WTC11 (cell line): ENCODE data around the gene STON2. TPM values are rescaled to one million over a fixed set of nuclear protein-coding genes. Genes with fewer than 3 reads are reported as not detected.

Experiments used
- ATAC-seq: fragments of 200-7000 bp; cut with Tn5 transposase; 2 replicates; pipeline ENCODE4 v1.10.0; 2021; ENCODE audit warnings: mild to moderate bottlenecking, moderate library complexity
- CTCF ChIA-PET: fragments of 300-600 bp; sonication (Branson Sonifier 250); formaldehyde crosslinking; loops from one replicate; lab custom pipeline; 2021; ENCODE audit warnings: antibody characterized with exemption; lab: Charles Lee
- POLR2A ChIA-PET: fragments of 350-600 bp; sonication (Branson Sonifier 250); formaldehyde crosslinking; loops from one replicate; lab custom pipeline; 2021; ENCODE audit warnings: antibody characterized with exemption; lab: Charles Lee
- DNase-seq: peaks from one replicate; pipeline ENCODE4 v3.0.0; 2021; ENCODE audit warnings: low spot score
- H3K27ac Mint-ChIP-seq: 2 replicates; pipeline ENCODE4 v1.8.0; 2021; ENCODE audit warnings: mixed read lengths
- H3K27me3 Mint-ChIP-seq: 2 replicates; pipeline ENCODE4 v1.8.0; 2021; ENCODE audit warnings: low read depth, mild to moderate bottlenecking, moderate library complexity, mixed read lengths
- H3K36me3 Mint-ChIP-seq: 2 replicates; pipeline ENCODE4 v1.8.0; 2021; ENCODE audit warnings: mixed read lengths
- H3K4me1 Mint-ChIP-seq: 2 replicates; pipeline ENCODE4 v1.8.0; 2022; ENCODE audit warnings: mixed read lengths
- H3K4me3 Mint-ChIP-seq: 2 replicates; pipeline ENCODE4 v1.8.0; 2021; ENCODE audit warnings: mild to moderate bottlenecking, moderate library complexity, mixed read lengths
- H3K9me3 Mint-ChIP-seq: 2 replicates; pipeline ENCODE4 v1.8.0; 2021; ENCODE audit warnings: mixed read lengths
- GRHL2 ChIP-seq: fragments of 250-450 bp; sonication (Bioruptor Pico); IDR thresholded peaks from 2 replicates; pipeline ENCODE4 v1.8.0; 2022; ENCODE audit warnings: mild to moderate bottlenecking, moderate library complexity; ENCODE audit not compliant: insufficient replicate concordance, severe bottlenecking
- MYBL2 ChIP-seq: sonication (generic); formaldehyde crosslinking; IDR thresholded peaks from 2 replicates; pipeline ENCODE4 v1.8.1; 2023; ENCODE audit warnings: mild to moderate bottlenecking, moderate library complexity, missing genetic modification reagents
- NFE2L1 ChIP-seq: sonication (generic); formaldehyde crosslinking; IDR thresholded peaks from 2 replicates; pipeline ENCODE4 v1.8.1; 2023; ENCODE audit warnings: missing genetic modification reagents
- PRRX2 ChIP-seq: fragments of 250-450 bp; sonication (Bioruptor Pico); IDR thresholded peaks from 2 replicates; pipeline ENCODE4 v1.8.0; 2021; ENCODE audit warnings: mild to moderate bottlenecking
- SMAD3 ChIP-seq: sonication (generic); formaldehyde crosslinking; IDR thresholded peaks from 2 replicates; pipeline ENCODE4 v1.8.0; 2022; ENCODE audit warnings: missing genetic modification reagents, mild to moderate bottlenecking, borderline replicate concordance
- TEAD1 ChIP-seq: sonication (generic); formaldehyde crosslinking; IDR thresholded peaks from 2 replicates; pipeline ENCODE4 v1.8.0; 2022; ENCODE audit warnings: mild to moderate bottlenecking, missing genetic modification reagents
- ZNF232 ChIP-seq: sonication (generic); formaldehyde crosslinking; IDR thresholded peaks from 2 replicates; pipeline ENCODE4 v1.8.0; 2022; ENCODE audit warnings: mild to moderate bottlenecking, missing genetic modification reagents
- total RNA-seq: library from RNA; stranded (reverse); gene quantifications from 3 replicates; pipeline ENCODE4 v1.2.3, GENCODE V29; 2021
- TF ChIP-seq, protein P1 (sequence below): fragments of 250-450 bp; sonication (Bioruptor Pico); IDR thresholded peaks from 2 replicates; pipeline ENCODE4 v1.9.0; 2021; ENCODE audit warnings: mild to moderate bottlenecking
- TF ChIP-seq, protein P2 (sequence below): fragments of 200-600 bp; IDR thresholded peaks from 2 replicates; pipeline ENCODE4 v1.8.0; 2022; ENCODE audit warnings: antibody characterized with exemption
- TF ChIP-seq, protein P3 (sequence below): fragments of 250-450 bp; sonication (Bioruptor Pico); IDR thresholded peaks from 2 replicates; pipeline ENCODE4 v1.9.0; 2021; ENCODE audit warnings: mild to moderate bottlenecking
- TF ChIP-seq, protein P4 (sequence below): sonication (generic); formaldehyde crosslinking; IDR thresholded peaks from 2 replicates; pipeline ENCODE4 v1.8.1; 2022; ENCODE audit warnings: low read depth, mild to moderate bottlenecking, moderate library complexity, missing genetic modification reagents, borderline replicate concordance
- TF ChIP-seq, protein P5 (sequence below): fragments of 250-450 bp; sonication (Bioruptor Pico); IDR thresholded peaks from 2 replicates; pipeline ENCODE4 v1.9.0; 2021; ENCODE audit warnings: moderate library complexity, mild to moderate bottlenecking, inconsistent platforms, borderline replicate concordance
- TF ChIP-seq, protein P6 (sequence below): sonication (generic); formaldehyde crosslinking; IDR thresholded peaks from 2 replicates; pipeline ENCODE4 v1.8.1; 2023; ENCODE audit warnings: mild to moderate bottlenecking, missing genetic modification reagents, borderline replicate concordance
- TF ChIP-seq, protein P7 (sequence below): sonication (generic); formaldehyde crosslinking; IDR thresholded peaks from 2 replicates; pipeline ENCODE4 v1.8.0; 2022; ENCODE audit warnings: mild to moderate bottlenecking, missing genetic modification reagents

Gene STON2
- total RNA-seq, 1 experiment from 2014 or later = 69.2 TPM

DNA sequence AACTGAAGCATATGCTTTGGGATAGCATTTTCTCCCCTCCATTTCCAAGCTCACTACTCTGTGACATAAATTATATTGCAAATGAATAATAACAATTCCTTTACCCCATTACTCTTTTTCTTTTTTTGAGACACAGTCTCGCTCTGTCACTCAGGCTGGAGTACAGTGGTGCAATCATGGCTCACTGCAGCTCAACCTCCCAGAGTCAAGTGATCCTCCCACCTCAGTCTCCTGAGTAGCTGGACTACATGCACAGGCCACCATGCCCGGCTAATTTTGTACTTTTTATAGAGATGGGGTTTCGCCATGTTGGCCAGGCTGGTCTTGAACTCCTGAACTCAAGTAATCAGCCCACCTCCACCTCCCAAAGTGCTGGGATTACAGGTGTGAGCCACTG, 130.1 kb downstream of the STON2 start (continued):
- TF ChIP-seq, protein P1, sequence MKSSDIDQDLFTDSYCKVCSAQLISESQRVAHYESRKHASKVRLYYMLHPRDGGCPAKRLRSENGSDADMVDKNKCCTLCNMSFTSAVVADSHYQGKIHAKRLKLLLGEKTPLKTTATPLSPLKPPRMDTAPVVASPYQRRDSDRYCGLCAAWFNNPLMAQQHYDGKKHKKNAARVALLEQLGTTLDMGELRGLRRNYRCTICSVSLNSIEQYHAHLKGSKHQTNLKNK (CRISPR knock-in tag) = no peak

DNA sequence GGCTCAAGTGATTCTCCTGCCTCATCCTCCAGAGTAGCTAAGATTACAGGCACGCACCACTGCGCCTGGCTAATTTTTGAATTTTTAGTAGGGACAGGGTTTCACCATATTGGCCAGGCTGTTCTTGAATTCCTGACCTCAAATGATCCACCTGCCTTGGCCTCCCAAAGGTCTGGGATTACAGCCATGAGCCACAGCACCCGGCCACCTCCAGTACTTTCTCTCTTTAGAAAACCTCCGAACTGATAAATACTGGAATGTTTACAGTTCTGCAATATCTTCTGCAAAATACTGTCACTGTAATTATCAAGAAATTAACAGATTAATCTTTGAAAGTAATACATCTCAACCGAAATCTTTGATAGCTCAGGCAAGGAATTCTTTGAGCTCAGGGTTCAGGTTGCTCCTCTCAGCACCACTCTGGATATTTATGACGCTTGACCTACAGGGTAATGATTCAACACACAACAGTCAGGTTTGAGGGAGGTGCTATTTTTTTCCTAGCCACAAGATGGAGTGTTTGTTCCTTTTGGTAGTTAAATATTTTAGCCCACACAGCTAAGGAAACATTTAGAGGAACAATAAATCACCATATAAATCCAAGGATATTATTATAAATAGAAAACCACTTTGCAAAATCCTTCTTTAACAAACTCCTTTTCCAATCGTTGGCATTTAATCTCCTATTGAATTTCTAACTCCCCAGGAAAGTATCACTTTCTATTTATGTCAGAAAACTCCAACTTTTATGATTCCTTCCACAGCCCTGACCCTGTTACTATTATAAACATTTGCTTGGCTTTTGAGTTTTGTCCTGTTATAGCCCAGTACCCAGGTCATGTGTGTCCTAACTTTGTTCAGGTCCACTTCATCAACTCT, 130.8 kb downstream of the STON2 start:
- DNase-seq (no peak), ATAC-seq (peak; percentile 78)
- H3K27me3 Mint-ChIP-seq = no peaks in the 10 kb centered on the region
- TF ChIP-seq, protein P2, sequence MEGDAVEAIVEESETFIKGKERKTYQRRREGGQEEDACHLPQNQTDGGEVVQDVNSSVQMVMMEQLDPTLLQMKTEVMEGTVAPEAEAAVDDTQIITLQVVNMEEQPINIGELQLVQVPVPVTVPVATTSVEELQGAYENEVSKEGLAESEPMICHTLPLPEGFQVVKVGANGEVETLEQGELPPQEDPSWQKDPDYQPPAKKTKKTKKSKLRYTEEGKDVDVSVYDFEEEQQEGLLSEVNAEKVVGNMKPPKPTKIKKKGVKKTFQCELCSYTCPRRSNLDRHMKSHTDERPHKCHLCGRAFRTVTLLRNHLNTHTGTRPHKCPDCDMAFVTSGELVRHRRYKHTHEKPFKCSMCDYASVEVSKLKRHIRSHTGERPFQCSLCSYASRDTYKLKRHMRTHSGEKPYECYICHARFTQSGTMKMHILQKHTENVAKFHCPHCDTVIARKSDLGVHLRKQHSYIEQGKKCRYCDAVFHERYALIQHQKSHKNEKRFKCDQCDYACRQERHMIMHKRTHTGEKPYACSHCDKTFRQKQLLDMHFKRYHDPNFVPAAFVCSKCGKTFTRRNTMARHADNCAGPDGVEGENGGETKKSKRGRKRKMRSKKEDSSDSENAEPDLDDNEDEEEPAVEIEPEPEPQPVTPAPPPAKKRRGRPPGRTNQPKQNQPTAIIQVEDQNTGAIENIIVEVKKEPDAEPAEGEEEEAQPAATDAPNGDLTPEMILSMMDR = peak; percentile 44
- TF ChIP-seq, protein P3, sequence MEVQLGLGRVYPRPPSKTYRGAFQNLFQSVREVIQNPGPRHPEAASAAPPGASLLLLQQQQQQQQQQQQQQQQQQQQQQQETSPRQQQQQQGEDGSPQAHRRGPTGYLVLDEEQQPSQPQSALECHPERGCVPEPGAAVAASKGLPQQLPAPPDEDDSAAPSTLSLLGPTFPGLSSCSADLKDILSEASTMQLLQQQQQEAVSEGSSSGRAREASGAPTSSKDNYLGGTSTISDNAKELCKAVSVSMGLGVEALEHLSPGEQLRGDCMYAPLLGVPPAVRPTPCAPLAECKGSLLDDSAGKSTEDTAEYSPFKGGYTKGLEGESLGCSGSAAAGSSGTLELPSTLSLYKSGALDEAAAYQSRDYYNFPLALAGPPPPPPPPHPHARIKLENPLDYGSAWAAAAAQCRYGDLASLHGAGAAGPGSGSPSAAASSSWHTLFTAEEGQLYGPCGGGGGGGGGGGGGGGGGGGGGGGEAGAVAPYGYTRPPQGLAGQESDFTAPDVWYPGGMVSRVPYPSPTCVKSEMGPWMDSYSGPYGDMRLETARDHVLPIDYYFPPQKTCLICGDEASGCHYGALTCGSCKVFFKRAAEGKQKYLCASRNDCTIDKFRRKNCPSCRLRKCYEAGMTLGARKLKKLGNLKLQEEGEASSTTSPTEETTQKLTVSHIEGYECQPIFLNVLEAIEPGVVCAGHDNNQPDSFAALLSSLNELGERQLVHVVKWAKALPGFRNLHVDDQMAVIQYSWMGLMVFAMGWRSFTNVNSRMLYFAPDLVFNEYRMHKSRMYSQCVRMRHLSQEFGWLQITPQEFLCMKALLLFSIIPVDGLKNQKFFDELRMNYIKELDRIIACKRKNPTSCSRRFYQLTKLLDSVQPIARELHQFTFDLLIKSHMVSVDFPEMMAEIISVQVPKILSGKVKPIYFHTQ (CRISPR knock-in tag) = no peak
- TF ChIP-seq, protein P4, sequence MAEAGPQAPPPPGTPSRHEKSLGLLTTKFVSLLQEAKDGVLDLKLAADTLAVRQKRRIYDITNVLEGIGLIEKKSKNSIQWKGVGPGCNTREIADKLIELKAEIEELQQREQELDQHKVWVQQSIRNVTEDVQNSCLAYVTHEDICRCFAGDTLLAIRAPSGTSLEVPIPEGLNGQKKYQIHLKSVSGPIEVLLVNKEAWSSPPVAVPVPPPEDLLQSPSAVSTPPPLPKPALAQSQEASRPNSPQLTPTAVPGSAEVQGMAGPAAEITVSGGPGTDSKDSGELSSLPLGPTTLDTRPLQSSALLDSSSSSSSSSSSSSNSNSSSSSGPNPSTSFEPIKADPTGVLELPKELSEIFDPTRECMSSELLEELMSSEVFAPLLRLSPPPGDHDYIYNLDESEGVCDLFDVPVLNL (CRISPR knock-in tag) = no peak
- TF ChIP-seq MYBL2 = no peak
- no peak for TF ChIP-seq NFE2L1 (CRISPR knock-in tag)
- TF ChIP-seq PRRX2 (CRISPR knock-in tag) = no peak
- CTCF ChIA-PET = interaction anchor here (0.6 to 6.3 kb wide), 32 partner anchors 9 to 264 kb away, joined by 3 to 87 read pairs (median 4); partner anchors contain the start of genes GTF2A1 and SEL1L
- POLR2A ChIA-PET = interaction anchor here (1.0 kb wide), 1 partner anchor 184 kb away, joined by 4 read pairs; no protein-coding TSS in a partner anchor
- no peak overlapping the region for H3K4me3 Mint-ChIP-seq
- H3K27ac Mint-ChIP-seq = peak overlapping the region; percentile 44; the same call in 1 of the 2 replicates
- peaks cover 37% of the 10 kb centered on the region for H3K4me1 Mint-ChIP-seq
- peaks cover 9% of the 10 kb centered on the region for H3K36me3 Mint-ChIP-seq
- no peaks in the 10 kb centered on the region for H3K9me3 Mint-ChIP-seq

DNA sequence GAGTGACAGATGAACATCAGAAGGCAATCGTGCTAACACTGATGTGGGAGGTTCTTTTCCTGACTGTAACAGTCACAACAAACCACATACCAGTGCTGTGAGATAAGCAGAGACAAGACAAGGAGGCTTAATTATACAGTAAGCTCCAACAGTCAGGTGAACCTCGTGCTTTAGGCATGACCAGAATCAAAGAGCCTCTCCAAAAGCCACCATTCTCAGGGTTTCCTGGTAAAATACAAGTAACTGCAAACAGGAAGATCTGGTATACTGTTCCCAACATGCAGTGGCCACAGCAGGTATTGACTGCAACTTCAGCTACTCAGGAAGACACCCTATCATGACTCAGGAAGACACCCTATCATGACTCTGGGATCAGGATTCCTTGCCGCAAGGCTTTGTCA, 132.1 kb downstream of the STON2 start:
- Mint-ChIP-seq H3K9me3 (no peaks in the 10 kb centered on the region), H3K27me3 (no peaks in the 10 kb centered on the region), H3K36me3 (peaks cover 9% of the 10 kb centered on the region), H3K4me3 (no peak overlapping the region), H3K4me1 (peaks cover 37% of the 10 kb centered on the region), H3K27ac (no peak overlapping the region)
- ATAC-seq = peak; percentile 46
- TF ChIP-seq, protein P5, sequence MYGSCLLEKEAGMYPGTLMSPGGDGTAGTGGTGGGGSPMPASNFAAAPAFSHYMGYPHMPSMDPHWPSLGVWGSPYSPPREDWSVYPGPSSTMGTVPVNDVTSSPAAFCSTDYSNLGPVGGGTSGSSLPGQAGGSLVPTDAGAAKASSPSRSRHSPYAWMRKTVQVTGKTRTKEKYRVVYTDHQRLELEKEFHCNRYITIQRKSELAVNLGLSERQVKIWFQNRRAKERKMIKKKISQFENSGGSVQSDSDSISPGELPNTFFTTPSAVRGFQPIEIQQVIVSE (CRISPR knock-in tag) = no peak
- TF ChIP-seq SMAD3 (CRISPR knock-in tag) (no peak), GRHL2 (no peak), TEAD1 (CRISPR knock-in tag) (no peak), ZNF232 (no peak)
- TF ChIP-seq, protein P6, sequence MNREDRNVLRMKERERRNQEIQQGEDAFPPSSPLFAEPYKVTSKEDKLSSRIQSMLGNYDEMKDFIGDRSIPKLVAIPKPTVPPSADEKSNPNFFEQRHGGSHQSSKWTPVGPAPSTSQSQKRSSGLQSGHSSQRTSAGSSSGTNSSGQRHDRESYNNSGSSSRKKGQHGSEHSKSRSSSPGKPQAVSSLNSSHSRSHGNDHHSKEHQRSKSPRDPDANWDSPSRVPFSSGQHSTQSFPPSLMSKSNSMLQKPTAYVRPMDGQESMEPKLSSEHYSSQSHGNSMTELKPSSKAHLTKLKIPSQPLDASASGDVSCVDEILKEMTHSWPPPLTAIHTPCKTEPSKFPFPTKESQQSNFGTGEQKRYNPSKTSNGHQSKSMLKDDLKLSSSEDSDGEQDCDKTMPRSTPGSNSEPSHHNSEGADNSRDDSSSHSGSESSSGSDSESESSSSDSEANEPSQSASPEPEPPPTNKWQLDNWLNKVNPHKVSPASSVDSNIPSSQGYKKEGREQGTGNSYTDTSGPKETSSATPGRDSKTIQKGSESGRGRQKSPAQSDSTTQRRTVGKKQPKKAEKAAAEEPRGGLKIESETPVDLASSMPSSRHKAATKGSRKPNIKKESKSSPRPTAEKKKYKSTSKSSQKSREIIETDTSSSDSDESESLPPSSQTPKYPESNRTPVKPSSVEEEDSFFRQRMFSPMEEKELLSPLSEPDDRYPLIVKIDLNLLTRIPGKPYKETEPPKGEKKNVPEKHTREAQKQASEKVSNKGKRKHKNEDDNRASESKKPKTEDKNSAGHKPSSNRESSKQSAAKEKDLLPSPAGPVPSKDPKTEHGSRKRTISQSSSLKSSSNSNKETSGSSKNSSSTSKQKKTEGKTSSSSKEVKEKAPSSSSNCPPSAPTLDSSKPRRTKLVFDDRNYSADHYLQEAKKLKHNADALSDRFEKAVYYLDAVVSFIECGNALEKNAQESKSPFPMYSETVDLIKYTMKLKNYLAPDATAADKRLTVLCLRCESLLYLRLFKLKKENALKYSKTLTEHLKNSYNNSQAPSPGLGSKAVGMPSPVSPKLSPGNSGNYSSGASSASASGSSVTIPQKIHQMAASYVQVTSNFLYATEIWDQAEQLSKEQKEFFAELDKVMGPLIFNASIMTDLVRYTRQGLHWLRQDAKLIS (CRISPR knock-in tag) = no peak
- TF ChIP-seq, protein P7, sequence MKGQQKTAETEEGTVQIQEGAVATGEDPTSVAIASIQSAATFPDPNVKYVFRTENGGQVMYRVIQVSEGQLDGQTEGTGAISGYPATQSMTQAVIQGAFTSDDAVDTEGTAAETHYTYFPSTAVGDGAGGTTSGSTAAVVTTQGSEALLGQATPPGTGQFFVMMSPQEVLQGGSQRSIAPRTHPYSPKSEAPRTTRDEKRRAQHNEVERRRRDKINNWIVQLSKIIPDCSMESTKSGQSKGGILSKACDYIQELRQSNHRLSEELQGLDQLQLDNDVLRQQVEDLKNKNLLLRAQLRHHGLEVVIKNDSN = no peak
- DNase-seq = no peak
- ChIA-PET CTCF (interaction anchor here (1.5 to 6.3 kb wide), 5 partner anchors 40 to 197 kb away, joined by 3 to 87 read pairs (median 19); no protein-coding TSS in a partner anchor), POLR2A (no interaction called here)
